Measurements from ENCODE around the gene HRG. TPM values are rescaled to one million over a fixed set of nuclear protein-coding genes. Genes with fewer than 3 reads are reported as not detected.

Gene HRG
- polyA plus RNA-seq, 1 of the 3 experiments (the other 2 are of a cell fraction): not detected

GRCh38 chr3:186643493-186643892 lies 22.3 kb upstream of the HRG start:
- CTCF ChIA-PET: interaction anchor here (1.3 to 2.3 kb wide), 2 partner anchors 27 to 29 kb away, joined by 3 to 7 read pairs; no protein-coding TSS in a partner anchor
- TF ChIP-seq EZH2phosphoT487 (IDR thresholded peaks at IDR 0.05; ENCODE audit: borderline replicate concordance, low read depth) (no peak), REST (IDR thresholded peaks at IDR 0.05; ENCODE audit: low read depth, low read length) (no peak), RXRA (IDR thresholded peaks at IDR 0.05; ENCODE audit: borderline replicate concordance, low read depth) (no peak), TAF1 (IDR thresholded peaks at IDR 0.05; ENCODE audit: borderline replicate concordance, low read depth, low read length) (no peak), MEF2A (IDR thresholded peaks at IDR 0.05; ENCODE audit: borderline replicate concordance, low read depth) (no peak), FOSL2 (IDR thresholded peaks at IDR 0.05; ENCODE audit: borderline replicate concordance, low read depth) (no peak), NRF1 (IDR thresholded peaks at IDR 0.05; ENCODE audit: low read depth, low read length) (no peak), RAD21 (IDR thresholded peaks at IDR 0.05; ENCODE audit: low read length) (no peak), USF2 (IDR thresholded peaks at IDR 0.05; ENCODE audit: borderline replicate concordance, low read depth, low read length) (no peak), SIN3A (IDR thresholded peaks at IDR 0.05; ENCODE audit: borderline replicate concordance, low read depth, low read length) (no peak), SMC3 (IDR thresholded peaks at IDR 0.05; ENCODE audit: low read depth, low read length) (no peak)
- peaks cover 15% of the 10 kb centered on the region; the same call in 1 of the 2 replicates for H3K27me3 ChIP-seq (ENCODE audit: insufficient read depth)
- H3K4me2 ChIP-seq: no peak overlapping the region
- no peaks in the 10 kb centered on the region for H3K79me2 ChIP-seq (ENCODE audit: insufficient read depth)
- H4K20me1 ChIP-seq (ENCODE audit: insufficient read depth): no peaks in the 10 kb centered on the region
- H3K27ac ChIP-seq (ENCODE audit: low read depth in 2 of 2, low read length in 1 of 2): no peak overlapping the region
- no peak overlapping the region for H3K4me3 ChIP-seq (ENCODE audit: low read depth in 2 of 2, low read length in 1 of 2)
- H3K9me3 ChIP-seq: no peaks in the 10 kb centered on the region
- H3F3A ChIP-seq (replicated peaks; ENCODE audit: insufficient read depth): no peaks in the 10 kb centered on the region
- H3K9me2 ChIP-seq: no peaks in the 10 kb centered on the region
- no peak overlapping the region for H3K9ac ChIP-seq
- no peaks in the 10 kb centered on the region for H3K4me1 ChIP-seq (ENCODE audit: control insufficient read depth in 1 of 2, insufficient read depth in 2 of 2, low read depth in 1 of 2, low read length in 1 of 2)
- H2AFZ ChIP-seq (ENCODE audit: low read depth): no peak overlapping the region
- 38% methylated on average over 1 of the region's 1 CpG for WGBS (ENCODE audit: low lambda C conversion rate)
- H3K36me3 ChIP-seq (replicated peaks in 1 of 2; ENCODE audit: control insufficient read depth in 1 of 2, insufficient read depth in 2 of 2, low read length in 1 of 2): no peaks in the 10 kb centered on the region
- DNase-seq: no peak
- POLR2A ChIA-PET: no interaction called here

DNA sequence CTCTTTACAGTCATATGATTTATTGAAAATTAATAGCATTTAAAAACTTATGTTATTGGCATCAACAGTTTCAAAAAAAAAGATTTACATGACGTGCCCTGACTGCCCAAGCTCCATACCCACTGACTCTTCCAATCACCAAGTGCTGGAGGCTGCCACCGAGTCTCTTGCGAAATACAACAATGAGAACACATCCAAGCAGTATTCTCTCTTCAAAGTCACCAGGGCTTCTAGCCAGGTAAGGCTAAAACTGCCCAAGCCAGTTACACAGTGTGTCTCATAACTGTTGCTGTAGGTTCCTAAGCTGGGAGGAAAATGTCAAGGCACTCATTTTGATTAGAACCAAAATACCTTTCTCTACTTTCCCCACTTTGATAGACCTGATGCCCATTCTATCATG lies 21.1 kb upstream of the HRG start:
- Histone ChIP-seq H3K27me3 (ENCODE audit: insufficient read depth) (peaks cover 10% of the 10 kb centered on the region; the same call in 1 of the 2 replicates), H4K20me1 (ENCODE audit: insufficient read depth) (no peaks in the 10 kb centered on the region), H3K4me3 (ENCODE audit: low read depth in 2 of 2, low read length in 1 of 2) (no peak overlapping the region), H3F3A (replicated peaks; ENCODE audit: insufficient read depth) (no peaks in the 10 kb centered on the region), H3K36me3 (replicated peaks in 1 of 2; ENCODE audit: control insufficient read depth in 1 of 2, insufficient read depth in 2 of 2, low read length in 1 of 2) (no peaks in the 10 kb centered on the region), H3K9me2 (no peaks in the 10 kb centered on the region), H3K9ac (no peak overlapping the region), H3K27ac (ENCODE audit: low read depth in 2 of 2, low read length in 1 of 2) (no peak overlapping the region), H2AFZ (ENCODE audit: low read depth) (no peak overlapping the region), H3K79me2 (ENCODE audit: insufficient read depth) (no peaks in the 10 kb centered on the region), H3K9me3 (no peaks in the 10 kb centered on the region), H3K4me2 (no peak overlapping the region), H3K4me1 (ENCODE audit: control insufficient read depth in 1 of 2, insufficient read depth in 2 of 2, low read depth in 1 of 2, low read length in 1 of 2) (no peaks in the 10 kb centered on the region)
- 23% methylated on average over 3 of the region's 3 CpGs for WGBS (ENCODE audit: low lambda C conversion rate)
- DNase-seq: no peak
- ChIA-PET CTCF (interaction anchor here (2.3 kb wide), 1 partner anchor 30 kb away, joined by 7 read pairs; no protein-coding TSS in a partner anchor), POLR2A (no interaction called here)
- TF ChIP-seq YY1 (IDR thresholded peaks at IDR 0.05; ENCODE audit: low read depth) (no peak), FOXM1 (IDR thresholded peaks at IDR 0.05; ENCODE audit: low read depth) (no peak), IRF3 (IDR thresholded peaks at IDR 0.05; ENCODE audit: low read depth, low read length) (no peak), USF2 (IDR thresholded peaks at IDR 0.05; ENCODE audit: borderline replicate concordance, low read depth, low read length) (no peak), RAD21 (IDR thresholded peaks at IDR 0.05; ENCODE audit: low read length) (no peak), TEAD4 (IDR thresholded peaks at IDR 0.05; ENCODE audit: borderline replicate concordance, insufficient read depth) (no peak)
- TF ChIP-seq, protein P1, sequence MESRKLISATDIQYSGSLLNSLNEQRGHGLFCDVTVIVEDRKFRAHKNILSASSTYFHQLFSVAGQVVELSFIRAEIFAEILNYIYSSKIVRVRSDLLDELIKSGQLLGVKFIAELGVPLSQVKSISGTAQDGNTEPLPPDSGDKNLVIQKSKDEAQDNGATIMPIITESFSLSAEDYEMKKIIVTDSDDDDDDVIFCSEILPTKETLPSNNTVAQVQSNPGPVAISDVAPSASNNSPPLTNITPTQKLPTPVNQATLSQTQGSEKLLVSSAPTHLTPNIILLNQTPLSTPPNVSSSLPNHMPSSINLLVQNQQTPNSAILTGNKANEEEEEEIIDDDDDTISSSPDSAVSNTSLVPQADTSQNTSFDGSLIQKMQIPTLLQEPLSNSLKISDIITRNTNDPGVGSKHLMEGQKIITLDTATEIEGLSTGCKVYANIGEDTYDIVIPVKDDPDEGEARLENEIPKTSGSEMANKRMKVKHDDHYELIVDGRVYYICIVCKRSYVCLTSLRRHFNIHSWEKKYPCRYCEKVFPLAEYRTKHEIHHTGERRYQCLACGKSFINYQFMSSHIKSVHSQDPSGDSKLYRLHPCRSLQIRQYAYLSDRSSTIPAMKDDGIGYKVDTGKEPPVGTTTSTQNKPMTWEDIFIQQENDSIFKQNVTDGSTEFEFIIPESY (IDR thresholded peaks at IDR 0.05; ENCODE audit: borderline replicate concordance, low read depth): no peak

Data from SK-N-SH (cell line).